HG03039 (cell line): Measurements from ENCODE around the gene RAI14.
"Not testable (repeated sequence)": the region's sequence is repeated elsewhere in the genome, so short reads cannot be mapped to it uniquely, and the experiment has no call there.

ENCODE experiments used
- ATAC-seq: cut with Tn5 transposase; IDR thresholded peaks from one replicate; pipeline ENCODE4 v1.9.1; 2021; ENCODE audit warnings: mild to moderate bottlenecking, moderate library complexity; ENCODE audit not compliant: unreplicated experiment

RAI14 gene

DNA sequence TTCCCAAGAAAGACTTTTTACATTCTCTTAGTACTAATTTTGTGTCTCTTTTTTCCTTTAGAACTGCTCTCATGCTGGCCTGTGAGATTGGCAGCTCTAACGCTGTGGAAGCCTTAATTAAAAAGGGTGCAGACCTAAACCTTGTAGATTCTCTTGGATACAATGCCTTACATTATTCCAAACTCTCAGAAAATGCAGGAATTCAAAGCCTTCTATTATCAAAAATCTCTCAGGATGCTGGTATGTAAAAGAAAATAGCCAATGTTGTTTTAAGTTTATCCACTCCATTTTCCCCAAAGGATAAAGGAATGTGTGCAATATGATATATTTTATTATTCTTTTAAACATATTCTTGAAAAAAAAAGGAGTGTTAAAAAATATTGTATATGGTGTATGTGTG, 155.6 kb downstream of the RAI14 start:
- ATAC-seq, result no peak

DNA sequence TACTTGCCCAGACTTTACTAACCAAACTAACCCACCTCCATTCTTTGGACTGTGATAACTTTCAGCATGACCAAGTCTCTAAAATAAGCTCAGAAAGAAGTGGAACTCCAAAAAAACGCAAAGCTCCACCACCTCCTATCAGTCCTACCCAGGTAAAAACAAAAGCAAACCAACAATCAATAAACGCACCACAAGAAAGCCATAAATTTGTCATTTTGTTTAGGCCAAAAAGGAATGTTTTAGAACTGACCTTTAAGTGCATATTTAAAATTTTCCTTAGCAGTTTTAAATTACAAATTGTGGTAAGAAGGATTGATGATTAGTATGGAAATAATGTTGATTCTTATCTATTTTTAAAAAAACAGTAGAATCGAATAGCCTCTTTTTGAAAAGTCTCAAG, 157.4 kb downstream of the RAI14 start:
- no peak for ATAC-seq

DNA sequence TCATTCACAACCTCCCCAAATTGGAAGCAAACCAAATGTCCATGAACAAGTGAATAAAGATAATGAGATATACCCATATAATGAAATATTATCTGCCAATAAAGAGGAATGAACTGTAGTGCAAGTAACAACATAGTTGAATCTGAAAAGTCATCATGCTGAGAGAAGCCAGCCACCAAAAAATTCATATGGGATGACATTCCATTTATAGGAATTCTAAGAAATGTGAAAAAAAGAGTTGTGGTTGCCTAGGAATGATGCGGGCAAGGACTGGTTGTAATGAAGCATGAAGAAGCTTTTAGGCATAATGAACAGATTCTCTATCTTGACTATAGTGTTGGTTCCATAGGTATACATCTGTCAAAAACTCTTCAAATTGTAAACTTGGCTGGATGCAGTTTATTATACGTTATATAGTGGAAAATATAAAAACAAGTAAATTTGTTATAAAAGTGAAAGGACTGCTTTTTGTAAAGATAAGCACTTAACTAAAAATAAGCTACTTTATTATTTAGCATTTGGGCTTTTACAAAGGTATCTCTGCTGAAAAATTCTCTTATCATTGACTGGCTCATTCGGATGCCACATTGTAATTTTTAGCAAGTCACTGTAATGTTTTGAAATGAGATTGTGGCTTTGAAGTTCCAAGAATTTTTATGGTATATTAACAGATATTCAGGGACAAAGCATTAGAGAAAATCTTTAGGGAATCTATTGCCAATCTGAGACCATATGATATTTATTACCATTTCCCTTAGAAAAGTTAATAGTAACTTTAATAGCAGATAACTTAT, 161.6 kb downstream of the RAI14 start:
- ATAC-seq, result no peak

DNA sequence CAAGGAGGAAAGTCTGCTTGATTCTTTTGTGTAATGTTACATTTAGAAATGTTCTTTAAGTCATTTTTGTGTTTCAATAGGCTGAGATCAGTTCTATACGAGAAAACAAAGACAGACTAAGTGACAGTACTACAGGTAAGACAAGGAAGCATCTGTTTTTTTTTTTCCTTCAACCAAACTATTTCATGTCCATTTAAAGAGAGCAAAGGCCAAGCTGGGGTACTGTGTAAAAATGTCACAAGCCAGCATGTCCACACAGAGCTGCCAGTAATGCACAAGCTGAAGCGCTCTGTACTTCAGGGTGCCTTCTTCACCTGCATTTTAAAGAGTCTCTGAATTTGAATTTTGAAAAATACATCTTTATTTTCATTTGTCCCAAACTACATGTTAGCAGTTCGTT, 162.6 kb downstream of the RAI14 start:
- no peak for ATAC-seq

DNA sequence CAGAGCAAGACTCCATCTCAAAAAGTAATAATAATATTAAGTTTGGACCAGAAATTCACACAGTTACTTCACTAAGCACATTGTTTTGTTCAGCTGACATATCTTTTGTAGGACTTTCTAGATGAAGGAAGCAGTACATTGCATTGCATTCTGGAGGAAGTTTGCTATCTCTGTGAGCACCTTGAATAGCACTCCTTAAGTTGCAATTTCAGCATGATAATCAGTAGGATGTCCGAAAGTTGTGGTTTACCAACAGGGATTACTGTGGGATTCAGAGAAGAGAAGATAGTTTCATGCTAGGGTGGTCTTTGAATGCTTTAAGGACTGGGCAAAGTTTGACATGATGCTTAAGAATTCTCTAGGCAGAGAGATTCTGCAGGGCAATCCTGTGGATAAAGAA, 164.5 kb downstream of the RAI14 start:
- no peak for ATAC-seq

DNA sequence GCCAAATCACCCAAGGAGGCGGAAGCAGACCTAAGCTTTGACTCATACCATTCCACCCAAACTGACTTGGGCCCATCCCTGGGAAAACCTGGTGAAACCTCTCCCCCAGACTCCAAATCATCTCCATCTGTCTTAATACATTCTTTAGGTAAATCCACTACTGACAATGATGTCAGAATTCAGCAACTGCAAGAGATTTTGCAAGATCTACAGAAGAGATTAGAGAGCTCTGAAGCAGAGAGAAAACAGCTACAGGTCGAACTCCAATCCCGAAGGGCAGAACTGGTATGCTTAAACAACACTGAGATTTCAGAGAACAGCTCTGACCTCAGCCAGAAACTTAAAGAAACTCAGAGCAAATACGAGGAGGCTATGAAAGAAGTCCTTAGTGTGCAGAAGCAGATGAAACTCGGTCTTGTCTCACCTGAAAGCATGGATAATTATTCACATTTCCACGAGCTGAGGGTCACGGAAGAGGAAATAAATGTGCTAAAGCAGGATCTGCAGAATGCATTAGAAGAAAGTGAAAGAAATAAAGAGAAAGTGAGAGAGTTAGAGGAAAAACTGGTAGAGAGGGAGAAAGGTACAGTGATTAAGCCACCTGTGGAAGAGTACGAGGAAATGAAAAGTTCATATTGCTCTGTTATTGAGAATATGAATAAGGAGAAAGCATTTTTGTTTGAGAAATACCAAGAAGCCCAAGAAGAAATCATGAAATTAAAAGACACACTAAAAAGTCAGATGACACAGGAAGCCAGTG, 167.0 kb downstream of the RAI14 start:
- ATAC-seq, result no peak

DNA sequence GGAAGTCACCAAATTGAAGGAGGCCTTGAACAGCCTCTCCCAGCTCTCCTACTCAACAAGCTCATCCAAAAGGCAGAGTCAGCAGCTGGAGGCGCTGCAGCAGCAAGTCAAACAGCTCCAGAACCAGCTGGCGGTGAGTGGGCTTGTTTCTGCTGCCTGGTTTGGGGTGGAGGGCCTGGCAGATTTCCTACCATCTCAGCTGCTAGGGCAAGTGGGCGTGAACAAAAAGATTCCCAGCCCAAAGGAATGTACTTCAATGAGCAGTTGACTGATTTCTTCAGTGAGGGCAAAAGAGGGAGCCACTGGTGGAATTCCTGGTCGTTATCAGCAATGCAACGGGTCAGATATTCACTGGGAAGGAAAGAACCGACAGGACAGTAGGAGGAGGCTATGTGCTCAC, 170.2 kb downstream of the RAI14 start:
- ATAC-seq, result no peak

DNA sequence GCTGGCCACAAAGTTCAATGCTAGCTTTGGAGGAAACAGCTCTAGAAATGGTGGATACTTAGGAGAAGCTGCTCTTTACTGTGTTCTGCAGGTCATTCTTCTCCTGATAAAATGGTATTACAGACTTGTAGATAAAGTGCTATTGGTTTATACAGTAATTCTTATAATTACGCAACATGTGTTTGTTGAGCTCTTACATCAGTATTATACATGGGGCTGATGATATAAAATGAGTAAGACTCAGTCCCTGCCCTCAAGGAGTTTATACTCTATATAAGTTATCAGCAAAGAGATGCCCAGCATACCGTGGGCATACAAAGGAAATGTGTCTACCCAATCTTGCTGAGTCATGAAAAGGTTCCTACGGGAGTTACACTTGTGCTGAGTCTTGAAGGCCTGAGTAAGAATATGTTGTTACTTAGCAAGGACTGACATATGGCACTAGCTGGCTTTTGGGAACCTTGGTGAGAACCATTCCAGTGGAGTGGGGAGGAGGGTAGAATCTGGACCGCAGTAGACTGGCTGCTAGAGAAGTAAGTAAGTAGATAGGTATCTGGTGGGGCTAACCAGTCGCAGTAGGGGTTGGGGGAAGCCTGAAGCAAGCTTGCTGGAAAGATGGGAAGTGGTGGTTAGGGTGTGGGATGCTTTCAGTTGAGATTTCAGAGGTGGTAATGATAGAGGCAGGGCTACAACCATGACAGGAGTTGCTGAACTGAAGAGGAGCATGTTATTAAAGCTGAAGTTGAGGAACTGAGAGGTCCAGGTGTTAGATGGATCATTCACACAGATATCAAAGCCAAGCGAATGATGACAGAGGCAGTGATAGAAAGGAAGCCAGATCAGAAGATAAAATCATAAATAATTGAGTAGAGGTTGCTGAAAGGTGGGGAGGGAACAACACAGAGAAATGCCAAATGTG, 171.7 kb downstream of the RAI14 start:
- ATAC-seq, result no peak

DNA sequence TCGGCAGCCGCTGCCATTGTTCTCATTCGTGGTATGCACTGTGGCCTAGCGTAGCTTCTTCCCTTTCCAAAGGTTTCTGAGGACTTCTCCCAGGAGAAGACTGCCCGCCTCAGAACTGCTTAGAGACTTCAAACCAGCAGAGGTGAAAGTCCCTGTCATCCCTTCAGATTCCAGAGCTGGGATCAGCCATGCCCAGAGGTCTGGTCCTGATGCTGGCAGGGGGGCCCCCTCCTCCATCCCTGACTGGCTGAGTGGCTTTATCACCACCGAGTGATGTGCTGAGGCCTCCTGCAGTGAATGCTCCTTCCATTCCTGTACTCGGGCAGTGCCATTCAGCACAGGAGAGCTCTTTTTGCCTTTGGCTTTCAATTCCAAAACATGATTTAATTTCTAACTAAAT, 174.7 kb downstream of the RAI14 start:
- ATAC-seq, result not testable (repeated sequence)

DNA sequence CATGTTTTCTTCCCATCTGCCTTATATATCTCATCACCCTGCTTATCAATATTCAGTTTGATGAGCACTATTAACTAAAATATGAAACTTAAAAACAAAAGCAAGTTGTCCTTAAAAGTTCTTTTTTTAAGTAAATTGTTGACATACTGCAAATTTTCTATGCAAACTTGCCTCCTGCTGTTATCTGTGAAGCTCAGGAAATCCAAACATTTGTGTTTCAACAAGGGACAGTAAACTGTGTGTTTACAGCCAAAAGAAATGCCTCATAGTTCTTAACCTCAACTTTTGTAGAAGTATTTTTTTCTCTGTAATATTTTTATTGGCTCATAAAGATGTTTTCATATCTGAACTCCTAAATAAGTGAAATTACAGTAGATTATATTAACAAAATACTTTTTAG, 175.2 kb downstream of the RAI14 start:
- no peak for ATAC-seq

DNA sequence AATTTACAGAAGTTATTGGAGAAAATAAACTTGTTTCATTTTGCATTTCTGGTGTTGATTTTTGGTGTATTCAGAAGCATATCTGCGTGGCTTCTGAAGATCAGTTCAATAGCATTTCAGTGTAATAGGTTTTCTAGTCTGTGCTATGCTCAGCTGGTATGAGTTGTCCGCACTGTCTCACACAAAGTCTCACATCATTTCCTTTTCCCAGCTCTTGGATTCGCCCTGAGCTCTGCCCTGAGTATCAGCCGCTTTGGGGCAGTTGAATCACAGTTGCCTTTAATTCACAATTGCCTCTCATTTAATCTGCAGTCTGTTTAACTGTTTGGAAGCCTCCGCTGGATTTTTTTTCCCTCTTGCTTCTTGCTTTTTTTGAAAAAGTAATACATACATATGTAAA, 176.4 kb downstream of the RAI14 start:
- ATAC-seq, result no peak

DNA sequence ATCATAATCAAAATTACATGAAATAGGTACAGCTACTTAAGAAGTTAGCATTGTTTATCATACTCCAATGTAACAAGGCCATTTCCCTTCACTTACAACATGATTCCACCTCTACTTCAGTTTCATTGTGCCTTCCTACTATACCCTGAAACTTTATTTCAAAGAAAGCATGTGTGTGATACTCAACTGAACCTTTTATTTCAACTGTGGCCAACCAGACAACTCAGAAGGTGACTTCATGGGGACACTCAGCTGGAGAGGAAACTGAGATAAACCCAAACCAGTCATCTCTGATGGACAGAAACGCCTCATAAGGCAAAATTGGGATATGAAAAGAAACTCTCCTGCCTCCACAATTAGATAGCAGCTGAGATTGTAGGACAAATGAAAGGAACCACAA, 177.0 kb downstream of the RAI14 start:
- ATAC-seq, result no peak

DNA sequence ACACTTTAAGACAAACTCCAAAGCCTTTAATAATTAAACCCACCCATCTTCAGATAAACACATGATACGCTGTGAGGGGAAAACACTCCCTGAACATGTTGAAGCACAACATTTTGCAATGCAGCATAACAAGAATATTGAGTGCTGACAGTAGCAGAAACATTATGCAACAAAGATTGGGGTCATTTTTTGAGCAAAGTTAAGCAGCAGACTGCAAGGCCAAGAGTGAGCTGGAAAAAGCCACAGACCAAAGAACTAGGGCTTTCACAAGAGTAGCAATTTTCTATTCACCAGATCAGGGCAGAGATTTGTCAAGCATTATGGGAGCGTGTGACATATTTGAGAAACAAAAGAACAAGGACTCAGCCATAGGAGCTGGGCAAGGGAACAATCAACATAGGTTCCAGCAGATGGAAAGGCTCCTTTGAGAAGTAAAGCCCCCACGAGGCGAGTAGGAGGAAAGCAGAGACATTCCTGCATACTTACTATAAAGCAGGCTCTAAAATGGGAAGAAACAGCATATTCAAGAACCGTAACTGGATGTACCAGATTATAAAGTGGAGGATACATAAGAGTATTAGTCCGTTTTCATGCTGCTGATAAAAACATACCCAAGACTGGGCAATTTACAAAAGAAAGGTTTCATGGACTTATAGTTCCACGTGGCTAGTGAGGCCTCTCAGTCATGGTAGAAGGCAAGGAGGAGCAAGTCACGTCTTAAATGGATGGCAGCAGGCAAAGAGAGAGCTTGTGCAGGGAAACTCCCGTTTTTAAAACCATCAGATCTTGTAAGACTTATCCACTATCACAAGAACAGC, 178.1 kb downstream of the RAI14 start:
- ATAC-seq, result no peak

DNA sequence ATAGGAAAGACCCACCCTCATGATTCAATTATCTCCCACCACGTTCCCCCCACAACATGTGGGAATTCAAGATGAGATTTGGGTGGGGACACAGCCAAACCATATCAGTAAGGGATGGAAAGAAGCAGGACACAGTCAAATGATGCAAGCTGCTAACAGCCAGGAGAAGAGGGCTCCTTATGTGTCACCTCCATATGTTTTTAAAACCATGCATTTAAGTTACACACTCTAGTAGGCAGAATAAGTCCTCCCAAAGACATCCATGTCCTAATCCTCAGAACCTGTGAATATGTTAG, 178.6 kb downstream of the RAI14 start:
- no peak for ATAC-seq

DNA sequence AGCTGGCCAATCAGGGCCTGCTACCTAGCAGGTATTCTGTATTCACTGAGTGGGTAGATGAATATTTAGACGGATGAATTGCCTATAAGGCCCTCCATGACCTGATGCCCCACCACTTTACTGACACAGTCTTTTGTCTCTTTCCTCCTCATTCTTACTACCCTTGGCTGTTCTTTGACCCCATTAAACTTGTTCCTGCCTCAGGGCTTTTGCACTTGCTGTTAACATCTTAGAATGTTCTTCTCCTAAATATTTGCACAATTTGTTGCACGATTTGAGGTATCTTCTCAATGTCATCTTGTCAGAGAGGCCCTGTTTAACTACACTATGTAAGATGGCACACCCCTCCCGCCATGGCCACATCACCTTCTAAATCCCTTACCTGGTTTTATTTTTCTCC, 179.5 kb downstream of the RAI14 start:
- ATAC-seq, result no peak

DNA sequence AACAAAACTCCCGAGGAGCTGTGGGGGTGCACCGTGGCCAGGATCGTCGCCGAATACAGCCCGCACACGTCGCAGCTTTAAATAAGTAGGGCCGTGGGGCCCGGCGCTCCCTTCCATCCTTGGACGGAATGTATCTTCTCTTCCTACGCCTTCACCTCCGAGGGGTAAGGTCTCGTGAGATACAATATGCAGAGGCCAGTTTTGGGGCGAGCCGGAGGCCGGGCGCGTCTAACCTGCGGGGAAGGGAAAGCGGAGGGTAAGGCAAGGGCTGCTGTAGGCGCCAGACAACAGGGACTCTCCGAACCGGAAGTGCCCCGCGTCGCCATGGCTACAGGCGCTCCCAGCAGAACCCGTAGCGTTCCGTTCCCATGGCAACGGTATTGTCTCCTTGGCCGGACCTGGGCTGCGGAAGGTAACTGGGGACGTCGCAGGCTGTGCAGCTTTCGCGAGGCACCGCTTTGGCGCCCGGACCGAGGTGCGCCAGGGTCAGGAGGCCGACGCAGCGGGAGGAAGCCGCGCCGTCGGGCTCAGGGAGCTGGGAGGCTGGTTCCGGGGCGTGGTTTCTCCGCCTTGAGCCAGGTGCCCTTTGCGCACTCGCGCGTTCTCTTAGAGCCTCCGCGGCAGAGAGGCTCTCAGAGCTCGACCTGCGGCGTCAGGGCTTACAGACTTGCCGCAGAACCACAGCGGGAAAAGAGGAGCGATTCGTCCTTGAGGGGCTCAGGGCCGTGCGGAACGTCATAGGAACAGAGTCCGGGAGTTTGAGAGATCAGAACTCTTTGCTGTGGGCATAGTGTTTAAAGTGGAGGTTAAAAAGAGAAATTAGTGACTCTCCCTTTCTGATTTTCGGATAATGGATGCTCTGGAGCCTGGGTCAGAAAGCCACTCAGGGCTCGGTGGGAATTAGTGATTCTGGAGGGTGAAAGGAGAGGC, 182.9 kb downstream of the RAI14 start, which contains the start of gene TTC23L:
Gene TTC23L, plus strand, starts transcription at position 380 of the 930 bp plus-strand sequence. CDS start 1,508 bp downstream, outside the sequence.
- ATAC-seq, result peak; percentile 98

DNA sequence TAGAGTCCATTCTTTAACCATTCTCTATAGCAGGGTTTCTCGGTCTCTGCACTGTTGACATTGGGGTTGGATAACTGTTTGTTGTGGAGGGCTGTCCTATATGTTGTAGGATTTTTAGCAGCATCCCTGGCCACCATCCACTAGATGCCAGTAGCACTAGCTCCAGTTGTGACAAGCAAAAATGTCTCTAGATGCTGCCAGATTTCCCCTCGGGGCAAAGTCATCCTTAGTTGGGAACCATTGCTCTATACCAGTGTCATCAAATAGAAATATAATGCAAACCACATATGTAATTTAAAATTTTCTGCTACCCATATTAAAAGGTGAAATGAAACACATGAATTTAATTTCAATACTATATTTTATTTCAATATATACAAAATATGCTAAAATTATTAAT, 185.7 kb downstream of the RAI14 start:
- no peak for ATAC-seq

DNA sequence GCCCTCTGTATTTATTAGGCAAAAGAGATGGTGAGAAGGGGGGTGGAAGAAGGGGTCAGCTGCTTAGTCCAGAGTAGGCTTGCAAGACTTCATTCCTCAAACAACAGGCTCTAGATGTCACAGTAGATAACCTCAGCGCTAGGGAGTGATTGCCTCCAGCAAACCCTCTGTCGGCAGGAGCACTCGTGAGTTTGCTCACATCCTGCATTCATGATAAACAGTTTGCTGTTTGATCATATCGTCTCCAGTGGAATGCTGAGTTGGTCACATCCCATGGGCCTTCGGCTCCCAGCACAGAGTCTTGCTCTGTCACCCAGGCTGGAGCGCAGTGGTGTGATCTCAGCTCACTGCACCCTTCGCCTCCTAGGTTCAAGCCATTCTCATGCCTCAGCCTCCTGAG, 186.4 kb downstream of the RAI14 start:
- ATAC-seq, result no peak

DNA sequence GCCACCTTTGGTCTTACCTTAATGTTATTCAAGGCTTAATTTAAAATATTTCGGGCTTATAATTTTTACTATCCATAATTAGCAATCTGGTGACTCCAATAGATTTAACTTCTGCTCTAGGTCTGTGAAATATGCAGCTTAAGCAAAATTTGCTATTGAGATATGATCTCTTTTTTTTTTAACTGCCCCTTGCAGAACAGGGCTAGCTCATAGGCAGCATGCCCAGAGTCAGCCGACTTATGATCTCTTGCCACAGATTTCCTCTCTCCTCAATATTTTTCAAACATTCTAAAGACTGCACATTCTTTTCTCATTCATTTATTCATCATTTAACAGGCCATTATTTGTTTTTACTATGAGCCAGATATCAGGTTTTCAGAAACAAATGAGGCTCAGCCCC, 187.4 kb downstream of the RAI14 start:
- ATAC-seq, result no peak

DNA sequence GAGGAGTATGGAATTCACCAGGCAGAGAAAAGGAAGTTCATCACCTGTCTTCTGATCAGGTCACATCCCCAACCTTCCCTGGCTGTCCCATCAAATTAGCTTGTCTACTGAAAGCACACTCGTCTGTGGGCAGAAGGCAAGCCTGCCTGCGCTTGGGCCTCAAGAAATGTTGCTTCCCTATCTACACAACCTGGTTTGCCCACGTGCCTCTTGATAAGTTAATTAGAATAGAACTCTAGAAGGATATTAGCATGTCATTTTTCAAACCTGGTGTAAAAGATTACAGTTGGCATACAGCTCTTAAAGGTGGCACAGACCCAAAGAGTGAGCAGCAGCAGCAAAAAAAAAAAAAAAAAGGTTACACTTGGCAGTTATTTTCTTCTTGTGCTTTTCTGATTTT, 188.0 kb downstream of the RAI14 start:
- no peak for ATAC-seq
